ENCODE data around the gene TSR2.

Gene TSR2, protein sequence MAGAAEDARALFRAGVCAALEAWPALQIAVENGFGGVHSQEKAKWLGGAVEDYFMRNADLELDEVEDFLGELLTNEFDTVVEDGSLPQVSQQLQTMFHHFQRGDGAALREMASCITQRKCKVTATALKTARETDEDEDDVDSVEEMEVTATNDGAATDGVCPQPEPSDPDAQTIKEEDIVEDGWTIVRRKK

DNA sequence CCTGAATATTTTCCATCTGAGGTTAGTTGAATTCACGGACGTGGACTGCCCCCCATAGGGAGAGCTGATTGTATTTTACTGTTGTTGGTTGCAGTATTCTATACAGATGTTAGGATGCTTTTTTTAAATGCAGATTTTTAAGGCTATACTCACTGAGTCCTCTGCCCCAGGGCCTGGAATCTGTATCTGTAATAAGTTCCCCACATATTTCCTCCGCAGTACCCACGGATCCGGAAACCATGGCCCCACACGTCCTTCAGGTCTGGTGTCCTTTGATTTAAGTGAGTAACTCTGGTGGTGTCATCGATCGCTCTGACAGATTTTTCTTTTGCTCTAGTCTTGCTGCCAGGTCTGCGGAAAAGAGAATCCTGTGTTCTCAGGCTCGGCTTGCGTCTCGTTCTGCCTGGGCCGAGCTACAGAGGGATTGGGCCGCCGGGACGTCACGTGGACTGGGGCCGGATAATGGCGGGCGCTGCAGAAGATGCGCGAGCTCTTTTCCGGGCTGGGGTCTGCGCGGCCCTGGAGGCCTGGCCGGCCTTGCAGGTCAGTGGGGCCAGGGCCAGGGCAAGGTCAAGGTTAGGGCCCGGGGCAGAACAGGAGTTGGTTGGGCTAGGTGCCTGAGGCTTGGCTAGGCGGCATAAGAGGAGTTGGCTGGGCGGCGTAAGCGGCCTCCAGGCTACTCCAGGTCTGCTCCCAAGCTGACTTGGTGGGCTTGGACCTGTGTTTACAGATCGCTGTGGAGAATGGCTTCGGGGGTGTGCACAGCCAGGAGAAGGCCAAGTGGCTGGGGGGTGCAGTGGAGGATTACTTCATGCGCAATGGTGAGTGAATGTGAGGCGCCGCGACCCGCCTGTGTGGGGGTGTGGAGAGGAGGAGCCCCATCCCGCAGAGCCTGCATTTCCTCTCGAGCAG, at the start of gene TSR2:
Gene TSR2 (plus strand): TSS at position 445 of the 912 bp plus-strand sequence. CDS start 18 bp downstream, at position 463.
- DNase-seq (ENCODE audit: low read depth in 3 of 3) = peak; percentile 49 to 65 (median 57)

DNA sequence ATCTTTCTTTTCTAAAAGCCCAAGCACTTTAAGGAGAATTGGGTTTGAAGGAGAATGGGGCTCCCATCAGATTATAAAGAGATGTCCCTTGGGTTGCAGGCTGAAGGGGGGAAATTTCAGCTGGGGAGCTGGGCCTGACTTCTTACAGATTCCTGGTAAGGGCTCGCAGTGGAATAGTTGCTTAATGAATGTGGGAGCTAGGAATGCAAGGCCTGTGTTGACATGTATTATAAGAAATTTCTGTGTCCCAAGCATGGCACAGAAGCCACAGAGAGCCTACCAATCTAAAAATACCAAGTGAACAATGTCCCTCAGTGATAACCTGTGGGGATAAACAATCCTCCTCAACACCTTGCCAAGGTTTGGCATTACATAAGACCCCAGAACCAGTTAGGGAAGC, 43.1 kb upstream of the TSR2 start:
- no peak for DNase-seq (ENCODE audit: low read depth in 3 of 3)

DNA sequence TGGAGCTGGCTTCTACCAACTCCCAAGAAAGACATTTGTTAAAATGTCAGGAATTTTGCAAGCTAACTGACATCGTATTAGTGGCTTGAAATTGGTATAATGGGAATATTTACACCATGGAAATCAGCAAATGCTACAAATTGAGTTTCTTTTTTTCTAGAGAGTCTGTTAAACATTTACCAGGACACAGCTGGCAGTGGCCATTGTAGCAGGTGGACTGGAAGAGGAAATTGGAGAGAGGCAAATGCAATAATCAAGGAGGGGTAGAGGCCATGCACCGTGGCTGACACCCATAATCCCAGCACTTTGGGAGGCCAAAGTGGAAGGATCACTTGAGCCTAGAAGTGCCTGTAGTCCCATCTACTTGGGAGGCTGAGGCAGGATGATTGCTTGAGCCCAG, 32.9 kb upstream of the TSR2 start:
- no peak for DNase-seq (ENCODE audit: low read depth in 3 of 3)

DNA sequence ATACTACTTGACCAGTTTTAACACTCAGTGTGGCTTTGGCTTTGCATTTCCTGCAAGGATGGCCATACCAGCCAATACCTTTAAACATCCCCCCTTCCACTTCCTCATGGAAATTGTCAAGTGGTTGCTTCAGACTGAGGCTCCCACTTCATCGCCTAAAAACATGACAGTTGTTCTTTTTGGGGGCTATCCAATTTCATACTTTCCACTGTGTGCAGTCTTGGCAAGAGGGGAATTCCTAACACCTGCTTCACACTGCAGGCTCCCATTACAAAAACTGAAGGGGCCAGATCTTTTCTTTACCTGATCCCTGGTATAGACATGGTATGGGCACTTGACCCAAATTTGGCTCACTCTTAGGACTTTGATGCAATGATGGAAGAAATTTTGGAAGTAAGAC, 28.5 kb upstream of the TSR2 start:
- no peak for DNase-seq (ENCODE audit: low read depth in 3 of 3)

DNA sequence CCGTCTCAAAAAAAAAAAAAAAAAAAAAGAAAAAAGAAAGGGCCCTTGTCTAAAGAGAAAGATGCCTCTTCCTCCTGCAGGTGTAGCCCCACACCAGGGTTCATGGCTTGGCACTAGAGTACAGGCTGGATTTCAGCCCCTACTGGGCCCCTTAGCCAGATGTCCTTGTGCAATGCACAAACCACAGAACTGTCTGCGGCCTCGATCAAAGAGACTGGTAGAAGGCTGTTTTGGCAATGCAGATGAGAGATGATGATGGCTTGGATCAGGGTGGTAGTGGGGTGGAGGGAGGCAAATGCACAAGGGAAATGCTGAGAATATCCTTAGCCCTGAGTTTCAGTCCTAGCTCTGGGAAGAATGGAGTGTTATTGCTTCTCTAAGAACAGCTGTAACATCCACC, 26.5 kb upstream of the TSR2 start:
- no peak for DNase-seq (ENCODE audit: low read depth in 3 of 3)

DNA sequence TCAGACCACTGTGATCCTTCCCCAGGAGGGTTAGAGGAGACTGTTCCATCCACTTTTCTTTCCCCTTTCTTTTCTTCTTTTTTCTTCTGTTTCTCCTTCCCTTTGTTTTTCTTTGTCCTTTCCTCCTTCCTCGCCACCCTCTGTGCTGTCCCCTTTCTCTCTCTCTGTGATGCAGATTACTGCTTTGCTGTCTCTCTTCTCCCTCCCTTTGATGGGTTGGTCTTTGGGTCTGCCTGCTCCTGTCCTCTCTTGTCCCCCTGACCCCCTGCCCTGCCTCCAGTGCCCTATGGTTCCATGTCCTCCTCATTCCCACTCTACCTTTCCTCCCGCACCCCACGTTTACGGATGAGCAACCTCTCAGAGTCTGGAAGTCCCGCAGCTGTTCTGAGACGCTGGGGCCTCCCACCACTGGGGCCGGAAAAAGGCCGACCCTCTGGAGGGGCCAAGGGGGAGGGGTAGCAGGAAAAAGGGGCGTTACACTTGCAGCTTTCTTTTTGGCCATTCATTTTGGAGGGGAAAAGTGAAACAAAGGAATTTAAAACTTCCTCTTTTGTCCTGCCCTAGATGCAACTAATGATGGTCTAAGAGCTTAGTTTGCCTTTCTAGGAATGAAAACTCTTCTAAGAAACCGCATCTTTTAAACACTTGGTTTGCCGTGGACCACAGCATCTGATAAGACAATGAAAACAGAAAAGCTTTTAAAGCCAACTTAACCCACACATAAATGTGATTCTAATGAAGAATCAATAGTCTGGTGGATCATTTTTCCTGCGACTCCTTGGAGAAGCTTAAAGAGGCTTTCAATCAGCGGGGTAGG, 24.5 kb upstream of the TSR2 start:
- DNase-seq (ENCODE audit: low read depth in 3 of 3) = no peak

DNA sequence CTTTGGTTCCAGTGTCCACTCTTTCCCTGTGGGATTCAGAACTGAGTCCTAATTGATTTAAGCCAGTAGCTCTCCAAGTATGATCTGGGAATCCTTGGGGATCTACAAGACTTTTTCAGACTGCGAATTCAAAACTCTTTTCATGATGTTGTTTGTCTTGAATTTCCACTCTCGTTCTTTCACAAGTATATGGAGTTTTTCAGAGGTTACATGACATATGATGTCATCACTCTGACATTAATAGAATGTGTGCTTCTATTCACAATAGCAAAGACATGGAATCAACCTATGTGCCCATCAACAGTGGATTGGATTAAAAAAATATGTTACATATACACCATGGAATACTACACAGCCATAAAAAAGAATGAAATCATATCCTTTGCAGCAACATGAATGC, 23.2 kb upstream of the TSR2 start:
- no peak for DNase-seq (ENCODE audit: low read depth in 3 of 3)

DNA sequence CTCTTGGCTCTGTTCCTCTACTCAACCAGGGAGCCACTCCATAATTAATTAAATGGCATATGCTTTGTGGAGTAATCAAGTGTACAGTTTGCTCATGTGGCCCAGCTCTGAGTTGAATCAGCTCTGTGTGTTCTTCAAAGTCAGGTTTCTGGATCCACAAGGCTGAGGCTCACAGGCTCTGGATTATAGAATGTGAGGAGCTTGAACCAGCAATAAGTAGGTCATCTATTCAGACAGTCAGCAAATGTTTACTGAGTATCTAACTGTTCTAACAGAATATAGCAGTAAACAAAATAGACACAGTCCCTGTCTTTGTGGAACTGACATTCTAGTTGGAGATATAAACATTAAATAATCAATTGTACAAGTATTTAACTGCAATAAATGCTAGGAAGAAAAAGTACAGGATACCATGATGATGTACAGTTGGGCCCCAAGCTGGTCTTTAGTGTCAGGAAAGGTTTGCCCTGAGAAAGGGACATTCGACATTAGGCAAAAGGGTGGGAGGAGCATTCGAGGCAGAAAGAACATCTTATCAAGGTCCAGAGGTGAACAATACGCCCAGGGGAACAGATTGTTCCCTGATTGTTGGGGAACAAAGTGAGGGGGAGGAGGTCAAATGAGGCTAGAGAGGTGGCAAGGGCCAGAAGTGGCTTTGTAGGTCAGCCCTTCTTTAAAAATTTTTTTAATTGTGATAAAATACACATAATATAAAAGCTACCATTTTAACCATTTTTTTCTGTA, 20.5 kb upstream of the TSR2 start:
- no peak for DNase-seq (ENCODE audit: low read depth in 3 of 3)

DNA sequence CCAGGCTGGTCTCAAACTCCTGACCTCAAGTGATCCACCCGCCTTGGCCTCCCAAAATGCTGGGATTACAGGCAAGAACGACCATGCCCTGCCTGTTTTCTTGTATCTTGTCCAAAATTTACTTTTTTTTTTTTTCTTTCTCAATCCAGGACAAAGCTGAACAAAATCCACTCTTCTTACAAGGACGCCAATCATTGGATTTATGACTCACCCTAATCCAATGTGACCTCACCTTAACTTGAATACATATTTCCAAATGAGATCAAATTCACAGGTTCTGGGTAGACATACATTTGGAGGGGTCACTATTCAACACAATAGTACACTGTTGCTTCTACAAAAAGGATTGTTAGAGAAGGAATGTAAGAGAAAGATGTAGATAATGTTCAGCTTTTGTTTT, 18.0 kb upstream of the TSR2 start:
- DNase-seq (ENCODE audit: low read depth in 3 of 3) = no peak

DNA sequence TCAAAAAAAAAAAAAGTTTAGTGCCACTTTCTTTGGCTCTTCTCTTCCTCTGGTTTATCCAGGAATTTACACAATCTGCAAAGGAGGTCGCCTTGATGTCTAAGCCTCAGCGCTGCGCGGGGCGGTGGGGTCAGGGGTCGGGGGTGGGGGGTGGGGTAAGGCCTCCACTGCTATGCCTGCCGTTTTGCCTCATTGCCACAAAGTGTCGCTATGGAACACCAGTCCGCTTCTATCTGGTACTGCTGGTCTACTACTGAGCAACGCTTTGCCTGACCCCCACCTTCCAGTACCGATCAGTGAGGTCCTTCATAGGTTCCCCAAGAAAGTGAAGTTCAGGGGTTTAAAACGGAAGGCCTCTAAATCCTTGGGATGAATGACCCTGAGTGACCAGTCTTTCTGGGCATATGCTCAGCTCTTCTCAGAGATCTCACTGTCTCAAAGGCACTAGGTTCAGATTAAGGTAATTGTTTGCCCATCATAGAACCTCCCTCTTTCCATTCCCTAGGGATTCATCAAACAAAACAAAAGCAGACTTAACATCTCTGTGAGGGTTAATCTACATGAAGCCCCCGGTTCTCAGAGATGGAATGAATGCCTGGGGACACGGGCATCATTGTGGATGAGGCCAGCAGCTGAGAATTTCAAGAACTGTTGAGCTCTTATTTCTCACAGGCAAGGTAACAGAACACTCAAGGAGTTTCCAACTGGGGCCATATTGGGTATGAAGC, 16.9 kb upstream of the TSR2 start:
- no peak for DNase-seq (ENCODE audit: low read depth in 3 of 3)

DNA sequence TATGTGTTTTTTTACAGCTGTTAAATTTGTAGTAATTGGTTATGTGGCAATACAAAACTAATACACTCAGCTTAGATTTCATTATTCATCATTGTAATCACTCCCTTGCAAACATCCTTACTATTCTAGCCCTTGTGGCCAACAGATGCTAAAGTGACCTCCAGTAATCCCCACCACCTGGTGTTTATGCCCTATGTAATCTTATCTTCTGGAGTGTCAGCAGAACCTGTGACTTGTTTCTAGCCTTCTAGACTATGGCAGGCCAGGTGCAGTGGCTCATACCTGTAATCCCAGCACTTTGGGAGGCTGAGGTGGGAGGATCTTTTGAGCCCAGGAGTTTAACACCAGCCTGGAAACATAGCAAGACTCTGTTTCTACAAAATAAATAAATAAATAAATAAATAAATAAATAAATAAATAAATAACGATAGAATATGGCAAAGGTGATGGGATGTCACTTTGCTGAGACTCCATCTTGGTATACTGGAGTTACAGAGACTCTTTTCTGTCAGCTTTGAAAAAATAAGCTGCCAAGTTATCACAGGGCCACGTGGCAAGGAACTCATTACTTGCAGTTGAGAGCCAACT, 12.3 kb upstream of the TSR2 start:
- no peak for DNase-seq (ENCODE audit: low read depth in 3 of 3)

DNA sequence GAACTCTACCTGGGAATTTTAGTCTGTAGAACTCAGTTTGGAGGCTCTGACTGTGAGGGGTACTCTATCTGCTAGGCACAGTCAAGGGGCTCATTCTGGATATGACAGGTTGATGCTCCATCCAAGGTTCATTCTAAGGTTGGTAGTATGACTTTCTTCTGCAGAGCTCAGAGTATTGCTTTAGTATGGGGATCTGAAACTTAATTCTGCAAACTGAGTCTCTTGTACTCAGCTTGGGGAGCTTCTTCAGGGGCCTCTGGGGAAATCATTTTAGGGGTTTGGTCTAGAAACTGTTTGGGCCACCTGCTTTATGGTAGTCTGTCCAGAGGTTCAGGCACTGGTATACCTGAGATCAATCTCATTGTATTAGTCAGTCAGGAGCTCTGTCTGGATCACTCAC, 9.7 kb upstream of the TSR2 start:
- no peak for DNase-seq (ENCODE audit: low read depth in 3 of 3)

DNA sequence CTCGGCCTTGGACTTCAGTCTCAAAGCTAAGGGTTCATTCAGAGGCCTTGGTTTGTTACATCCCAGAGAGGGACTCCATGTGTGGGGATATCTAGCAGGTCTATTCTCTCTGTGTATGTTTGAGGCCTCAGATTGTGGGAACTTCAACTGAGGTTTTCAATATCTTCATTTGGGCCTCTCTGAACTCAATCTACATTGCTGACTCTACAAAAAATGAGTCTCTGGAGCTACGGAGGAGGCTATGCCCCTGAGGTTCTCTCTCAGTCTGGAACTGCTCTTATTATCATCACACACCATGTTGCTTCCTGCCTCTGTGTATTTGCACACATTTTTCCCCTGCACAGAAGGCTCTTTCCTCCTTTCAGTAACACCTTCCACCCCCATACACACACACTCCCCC, 5.1 kb upstream of the TSR2 start:
- no peak for DNase-seq (ENCODE audit: low read depth in 3 of 3)

DNA sequence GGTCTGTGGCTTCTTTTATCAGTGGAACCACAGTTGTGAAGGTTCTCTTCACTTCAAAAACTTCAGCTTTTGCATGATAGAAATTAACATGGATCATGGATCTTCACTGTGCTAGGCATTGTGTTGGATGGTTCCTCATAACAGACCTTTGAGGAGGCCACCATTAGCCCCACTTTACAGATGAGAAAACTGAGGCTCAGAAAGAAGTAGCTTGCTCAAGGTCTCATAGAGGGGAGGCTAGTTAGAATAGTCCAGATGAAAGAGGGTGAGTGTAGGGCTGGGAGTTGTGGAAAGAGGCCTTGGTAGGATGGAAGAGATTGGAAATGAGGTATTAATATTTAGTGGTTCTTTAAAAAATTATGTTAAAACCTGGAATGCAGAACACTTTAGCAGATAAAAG, 2.6 kb downstream of the TSR2 start:
- DNase-seq (ENCODE audit: low read depth in 3 of 3) = no peak

DNA sequence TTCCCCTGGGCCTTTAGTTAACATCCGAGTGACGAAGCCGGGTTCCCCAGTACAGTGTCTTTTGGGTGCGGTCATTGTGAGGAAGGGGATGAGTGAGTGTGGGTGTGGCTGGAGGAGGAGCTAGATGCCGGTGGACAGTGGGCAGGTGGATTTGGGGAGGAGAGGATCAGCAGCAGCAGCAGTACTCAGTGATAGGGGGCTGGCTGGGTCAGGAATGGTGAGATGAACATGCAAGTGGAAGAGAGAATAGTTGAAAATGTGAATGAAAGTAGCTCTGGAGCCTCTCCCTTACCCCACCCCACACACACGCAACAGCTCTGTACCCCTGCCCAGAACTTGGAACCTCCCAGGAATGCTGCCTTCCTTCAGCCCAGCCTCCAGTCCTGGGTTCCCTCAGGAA, 4.5 kb downstream of the TSR2 start:
- DNase-seq (ENCODE audit: low read depth in 3 of 3) = no peak

DNA sequence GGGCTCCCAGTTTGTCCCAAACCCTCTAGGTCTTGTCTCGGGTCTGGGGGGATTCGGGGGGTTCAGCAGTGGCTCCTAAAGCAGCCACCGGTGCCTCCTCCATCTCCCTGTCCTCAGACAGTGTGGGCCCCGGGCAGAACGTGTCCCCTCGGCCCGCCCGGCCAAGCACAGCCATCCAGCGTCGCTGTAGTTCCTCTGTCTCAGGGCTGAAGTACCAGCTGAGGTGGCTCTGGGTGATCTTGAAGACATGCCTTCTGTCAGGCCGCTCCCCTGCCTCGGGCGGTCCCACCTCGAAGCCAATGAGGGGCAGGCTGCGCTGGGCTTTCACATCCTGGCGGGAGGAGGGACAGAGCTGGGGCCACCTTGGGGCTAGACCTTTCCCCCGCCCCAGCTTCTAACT, 5.9 kb downstream of the TSR2 start:
- no peak for DNase-seq (ENCODE audit: low read depth in 3 of 3)

DNA sequence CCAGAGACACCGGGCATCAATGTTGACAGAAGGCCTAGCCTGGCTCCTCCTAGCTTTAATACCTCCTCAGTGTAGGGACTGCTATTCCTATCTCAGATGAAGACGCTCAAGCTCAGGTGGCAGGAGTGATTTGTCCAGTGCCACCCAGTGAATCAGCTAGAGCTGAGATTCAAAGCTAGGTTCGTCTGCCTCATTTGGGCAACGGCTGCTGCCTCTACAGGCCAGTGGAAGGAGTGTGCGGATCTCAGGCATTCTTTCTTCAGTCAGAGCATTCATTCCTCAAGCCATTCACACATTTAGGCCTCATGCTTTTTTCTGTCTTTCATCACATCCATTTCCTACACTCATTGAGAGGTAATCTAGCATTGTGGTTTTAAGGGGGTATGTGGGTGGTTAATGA, 7.3 kb downstream of the TSR2 start:
- no peak for DNase-seq (ENCODE audit: low read depth in 3 of 3)

DNA sequence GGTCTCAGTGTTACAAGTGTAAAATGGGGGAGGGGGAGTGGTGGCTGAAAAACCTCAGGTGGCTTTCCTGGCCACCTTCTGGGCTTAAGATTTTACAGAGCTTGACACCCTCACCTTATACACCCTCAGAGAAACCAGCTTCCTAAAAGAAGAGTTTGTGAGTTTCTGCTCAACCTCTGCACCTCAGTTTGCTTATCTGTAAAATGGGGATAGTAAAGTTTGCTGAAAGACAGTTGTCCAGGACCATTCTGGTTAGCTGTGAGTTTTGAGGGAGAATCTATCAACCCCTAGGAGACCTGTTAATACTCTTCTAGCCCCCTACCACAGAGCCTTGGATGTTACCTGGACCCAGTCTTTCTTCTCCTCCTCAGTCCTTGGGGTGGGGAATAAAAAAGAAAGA, 9.7 kb downstream of the TSR2 start:
- no peak for DNase-seq (ENCODE audit: low read depth in 3 of 3)

DNA sequence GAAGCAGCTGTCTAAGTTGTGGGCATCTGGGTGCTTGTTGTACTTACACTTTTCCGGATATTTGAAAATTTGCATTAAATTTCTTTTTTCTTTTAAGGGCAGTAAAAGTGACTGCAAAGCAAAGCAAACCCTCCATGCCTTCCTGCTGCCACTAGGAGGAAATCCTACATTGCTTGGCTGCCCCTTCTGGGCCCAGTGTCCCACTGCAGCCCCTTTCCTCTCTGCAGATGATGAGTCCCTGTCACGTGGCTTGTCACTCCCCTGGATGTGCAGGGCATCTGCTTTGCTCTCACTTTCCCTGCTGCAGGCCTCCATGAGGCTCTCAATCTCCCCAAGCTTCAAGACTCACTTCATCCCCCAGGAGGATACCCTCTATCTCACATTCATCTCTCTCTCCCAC, 12.7 kb downstream of the TSR2 start:
- DNase-seq (ENCODE audit: low read depth in 3 of 3) = no peak

DNA sequence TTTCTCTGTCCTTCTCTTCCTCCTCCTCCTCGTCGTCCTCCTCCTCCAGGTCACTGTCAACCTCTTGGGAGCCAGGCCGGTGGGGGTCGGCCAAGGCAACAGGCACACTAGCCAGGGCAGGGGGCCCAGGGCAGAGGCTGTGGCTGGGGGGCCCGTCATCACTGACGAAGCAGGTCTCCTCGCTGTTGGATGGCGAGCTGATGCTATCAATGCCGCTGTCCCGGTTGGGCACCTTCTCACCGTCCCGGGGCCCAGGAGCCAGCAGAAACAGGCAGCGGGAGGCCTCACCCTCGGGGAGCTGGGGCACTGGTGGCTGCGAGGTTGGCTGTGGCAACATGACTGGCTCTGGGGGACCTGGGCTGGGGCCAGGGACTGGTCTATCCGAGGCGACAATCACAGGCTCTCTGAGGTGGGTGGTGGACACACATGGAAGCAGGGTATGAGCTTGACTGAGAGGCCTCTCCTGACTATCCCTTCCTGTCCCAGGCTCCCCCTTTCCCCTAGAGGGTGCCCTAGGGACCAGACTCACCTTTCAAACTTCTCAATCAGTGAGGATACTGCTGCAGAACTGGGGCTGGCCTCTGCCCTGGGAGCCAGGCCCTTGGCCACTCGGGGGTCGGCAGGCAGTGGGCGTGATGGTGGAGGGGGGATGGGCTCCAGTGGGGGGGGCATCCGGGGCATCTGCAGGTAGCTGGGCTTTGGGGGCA, 30.0 kb downstream of the TSR2 start:
- no peak for DNase-seq (ENCODE audit: low read depth in 3 of 3)
